Measurements from ENCODE around the gene MAP6. TPM values are rescaled to one million over a fixed set of nuclear protein-coding genes. Genes with fewer than 3 reads are reported as not detected.

Gene MAP6
- total RNA-seq, 1 donor from 2014 or later: 1.4 TPM

DNA sequence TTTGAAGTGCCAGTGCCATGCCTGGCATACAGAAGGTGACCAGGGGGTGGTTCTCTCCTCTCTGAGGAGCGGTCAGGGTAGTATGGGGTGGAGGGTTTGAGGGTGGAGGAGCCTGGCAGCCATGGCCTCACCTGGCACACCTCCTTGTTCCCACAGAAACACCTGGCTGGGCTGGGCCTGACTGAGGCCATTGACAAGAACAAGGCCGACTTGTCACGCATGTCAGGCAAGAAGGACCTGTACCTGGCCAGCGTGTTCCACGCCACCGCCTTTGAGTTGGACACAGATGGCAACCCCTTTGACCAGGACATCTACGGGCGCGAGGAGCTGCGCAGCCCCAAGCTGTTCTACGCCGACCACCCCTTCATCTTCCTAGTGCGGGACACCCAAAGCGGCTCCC, 97.2 kb downstream of the MAP6 start:
- DNase-seq (ENCODE audit: extremely low read depth, low read depth, low spot score): no peak

DNA sequence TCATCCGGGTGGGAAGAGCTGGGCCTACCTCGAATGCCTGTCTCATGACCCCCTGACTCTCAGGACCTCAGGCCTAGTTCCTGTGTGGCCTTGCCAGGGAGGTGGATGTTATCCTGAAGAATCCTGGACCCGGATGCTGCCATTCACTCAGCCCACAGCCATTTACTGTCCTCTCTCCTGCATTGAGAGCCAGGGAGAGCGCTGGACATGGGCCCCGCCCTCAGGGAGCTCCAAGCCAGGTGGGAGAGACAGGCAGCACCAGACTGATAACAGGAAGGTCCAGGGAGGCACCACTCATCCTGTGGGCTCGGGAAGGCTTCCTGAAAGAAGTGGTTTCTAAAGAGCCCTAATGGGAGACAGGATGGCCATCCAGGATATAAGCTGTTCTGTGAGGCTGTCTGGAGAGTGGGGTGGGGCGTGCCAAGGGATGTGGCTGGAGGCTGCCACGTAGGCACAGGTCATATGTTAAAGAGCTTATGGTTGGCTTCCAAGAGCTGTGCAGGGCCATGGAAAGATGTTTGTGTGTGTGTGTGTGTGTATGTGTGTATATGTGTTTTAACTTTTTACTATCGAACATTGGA, 98.2 kb downstream of the MAP6 start:
- no peak for DNase-seq (ENCODE audit: extremely low read depth, low read depth, low spot score)

DNA sequence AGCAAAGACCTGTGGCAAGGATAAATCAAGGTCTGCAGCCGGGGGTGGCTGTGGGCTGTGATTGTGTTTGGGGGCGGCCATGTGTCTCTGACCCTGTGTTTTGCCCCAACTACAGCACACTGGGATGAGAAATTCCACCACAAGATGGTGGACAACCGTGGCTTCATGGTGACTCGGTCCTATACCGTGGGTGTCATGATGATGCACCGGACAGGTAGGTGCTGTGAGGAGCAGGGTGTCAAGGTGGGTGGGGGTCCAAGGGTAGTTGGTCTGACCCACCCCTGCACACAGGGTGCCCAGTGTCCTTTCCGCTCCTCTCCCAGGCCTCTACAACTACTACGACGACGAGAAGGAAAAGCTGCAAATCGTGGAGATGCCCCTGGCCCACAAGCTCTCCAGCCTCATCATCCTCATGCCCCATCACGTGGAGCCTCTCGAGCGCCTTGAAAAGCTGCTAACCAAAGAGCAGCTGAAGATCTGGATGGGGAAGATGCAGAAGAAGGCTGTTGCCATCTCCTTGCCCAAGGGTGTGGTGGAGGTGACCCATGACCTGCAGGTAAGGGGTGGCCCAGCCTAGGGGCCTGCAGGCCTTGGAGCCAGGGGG, 100.1 kb downstream of the MAP6 start:
- no peak for DNase-seq (ENCODE audit: extremely low read depth, low read depth, low spot score)

DNA sequence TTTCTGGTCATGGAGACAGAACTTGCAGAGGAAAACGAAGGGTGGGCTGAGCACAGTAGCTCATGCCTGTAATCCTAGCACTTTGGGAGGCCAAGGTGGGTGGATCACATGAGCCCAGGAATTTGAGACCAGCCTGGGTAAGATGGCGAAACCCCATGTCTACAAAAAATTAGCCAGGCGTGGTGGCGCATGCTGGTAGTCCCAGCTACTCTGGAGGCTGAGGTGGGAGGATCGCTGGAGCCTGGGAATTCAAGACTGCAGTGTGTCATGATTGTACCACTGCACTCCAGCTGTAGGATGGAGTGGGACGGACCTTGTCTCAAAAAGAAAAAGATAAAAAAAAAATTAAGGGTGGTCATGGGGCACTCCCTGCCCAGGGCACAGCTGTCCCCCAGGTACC, 100.9 kb downstream of the MAP6 start:
- no peak for DNase-seq (ENCODE audit: extremely low read depth, low read depth, low spot score)

DNA sequence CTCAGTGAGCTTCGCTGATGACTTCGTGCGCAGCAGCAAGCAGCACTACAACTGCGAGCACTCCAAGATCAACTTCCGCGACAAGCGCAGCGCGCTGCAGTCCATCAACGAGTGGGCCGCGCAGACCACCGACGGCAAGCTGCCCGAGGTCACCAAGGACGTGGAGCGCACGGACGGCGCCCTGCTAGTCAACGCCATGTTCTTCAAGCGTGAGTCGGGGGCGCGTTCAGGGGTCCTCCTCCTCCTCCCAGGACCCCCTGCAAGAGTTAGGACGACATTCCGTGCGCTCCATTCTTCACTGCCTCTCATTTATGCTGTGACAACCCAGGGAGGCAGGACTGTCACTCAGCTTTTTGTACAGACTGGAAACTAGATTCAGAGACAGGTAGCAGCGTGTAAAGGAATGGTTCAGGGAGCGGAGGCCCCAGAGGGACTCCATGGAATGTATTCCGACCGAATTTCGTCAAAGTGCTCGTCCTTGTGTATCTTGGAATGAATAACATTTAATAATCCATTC, 102.0 kb downstream of the MAP6 start:
- no peak for DNase-seq (ENCODE audit: extremely low read depth, low read depth, low spot score)

DNA sequence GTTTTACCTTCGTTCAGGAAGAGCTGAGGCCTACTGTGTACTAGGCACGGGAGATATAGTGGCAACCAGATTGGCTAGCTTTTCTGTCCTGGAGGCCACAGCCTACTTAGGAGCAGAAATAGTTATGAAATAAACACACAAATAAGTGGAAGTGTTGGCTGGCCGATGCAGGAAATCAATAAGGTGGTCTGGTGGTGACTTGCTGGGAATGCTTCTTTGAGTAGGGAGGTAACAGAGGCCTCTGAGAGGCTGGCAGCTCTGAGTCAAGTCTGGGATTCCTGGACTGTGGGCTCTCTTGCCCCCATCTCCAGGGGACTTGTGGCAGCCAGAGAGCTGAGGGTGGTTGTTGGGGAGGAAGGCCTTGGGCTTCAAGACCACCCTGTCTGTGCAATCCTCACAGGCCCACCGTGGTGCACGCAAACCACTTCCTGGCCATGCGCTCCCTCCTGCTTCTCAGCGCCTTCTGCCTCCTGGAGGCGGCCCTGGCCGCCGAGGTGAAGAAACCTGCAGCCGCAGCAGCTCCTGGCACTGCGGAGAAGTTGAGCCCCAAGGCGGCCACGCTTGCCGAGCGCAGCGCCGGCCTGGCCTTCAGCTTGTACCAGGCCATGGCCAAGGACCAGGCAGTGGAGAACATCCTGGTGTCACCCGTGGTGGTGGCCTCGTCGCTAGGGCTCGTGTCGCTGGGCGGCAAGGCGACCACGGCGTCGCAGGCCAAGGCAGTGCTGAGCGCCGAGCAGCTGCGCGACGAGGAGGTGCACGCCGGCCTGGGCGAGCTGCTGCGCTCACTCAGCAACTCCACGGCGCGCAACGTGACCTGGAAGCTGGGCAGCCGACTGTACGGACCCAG, 102.7 kb downstream of the MAP6 start:
- no peak for DNase-seq (ENCODE audit: extremely low read depth, low read depth, low spot score)

DNA sequence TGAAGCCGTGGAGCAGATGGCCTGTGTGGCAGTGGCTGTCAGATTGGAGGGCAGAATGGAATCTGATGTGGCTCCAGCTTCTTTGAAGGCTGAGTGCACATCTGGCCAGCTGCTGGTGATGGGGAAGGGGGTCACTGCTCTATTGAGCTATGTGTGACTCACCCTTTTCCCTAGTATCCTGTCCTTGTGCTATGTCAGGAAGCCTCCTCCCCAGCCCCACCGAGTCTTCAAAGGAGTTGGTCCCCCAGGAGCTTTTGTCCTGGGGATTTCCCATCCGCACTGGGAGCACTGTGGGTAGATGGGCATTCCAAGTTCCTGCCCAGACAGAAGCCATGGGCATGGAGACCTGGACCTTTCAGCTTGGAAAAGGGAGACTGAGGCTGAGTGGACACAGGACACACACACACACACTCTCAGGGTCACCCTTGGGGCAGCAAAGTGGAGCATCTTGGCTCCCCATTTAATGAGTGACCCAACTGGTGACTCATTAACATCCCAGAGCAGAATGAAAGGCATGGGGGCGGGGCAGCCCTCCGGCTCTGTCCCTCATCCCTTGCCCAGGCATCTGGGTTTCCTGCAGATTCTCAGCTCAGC, 103.5 kb downstream of the MAP6 start:
- no peak for DNase-seq (ENCODE audit: extremely low read depth, low read depth, low spot score)

DNA sequence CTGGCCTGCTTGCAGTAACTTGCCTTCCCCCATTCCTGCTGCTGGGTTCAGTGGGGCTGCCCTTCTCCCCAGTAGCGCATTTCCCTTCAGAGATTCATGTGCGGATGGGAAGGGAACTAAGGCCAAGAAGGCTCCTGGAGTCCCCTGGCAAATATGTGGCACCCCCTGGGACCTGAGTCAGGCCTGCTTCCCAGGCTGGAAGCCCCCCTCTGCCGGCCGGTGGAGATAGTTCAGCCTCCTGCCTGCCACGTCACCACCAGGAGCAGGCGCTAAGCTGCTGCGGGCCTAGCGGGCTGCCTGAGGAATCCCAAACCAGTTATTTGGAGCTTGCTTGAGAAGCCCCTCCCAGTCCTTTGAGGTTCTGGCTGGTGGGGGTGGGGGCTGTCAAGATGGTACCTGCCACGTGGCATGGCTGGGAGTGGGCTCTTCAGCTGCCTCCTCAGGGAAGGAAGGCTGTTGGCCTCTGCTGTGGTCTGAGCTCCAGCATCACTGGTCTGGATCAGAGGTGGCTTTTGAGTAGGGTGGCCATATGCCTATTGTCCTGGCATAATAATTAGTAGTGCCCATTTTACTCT, 104.8 kb downstream of the MAP6 start:
- no peak for DNase-seq (ENCODE audit: extremely low read depth, low read depth, low spot score)

DNA sequence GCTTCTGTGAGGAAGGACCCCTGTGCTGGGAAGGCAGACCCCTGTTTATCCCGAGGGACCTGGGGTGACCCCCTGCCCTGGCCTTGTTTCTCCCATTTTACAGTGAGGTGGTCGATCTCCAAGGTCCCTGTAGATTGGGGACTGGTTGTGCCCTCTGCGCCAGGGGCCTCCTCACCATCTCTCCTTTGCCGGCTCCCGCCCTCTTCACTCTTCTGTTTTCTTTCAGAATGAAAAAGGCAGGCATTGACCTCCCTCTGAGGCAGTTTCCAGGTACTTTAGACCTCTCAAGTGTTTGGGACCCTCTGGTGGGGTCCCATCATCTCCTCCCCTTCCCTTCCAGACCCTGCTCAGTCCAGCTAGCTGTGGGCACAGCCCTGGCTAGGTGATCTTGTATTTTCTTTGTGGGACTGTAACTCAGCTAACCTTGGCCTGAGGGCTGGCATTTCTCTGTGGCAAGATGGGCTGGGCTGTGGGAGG, 105.3 kb downstream of the MAP6 start:
- DNase-seq (ENCODE audit: extremely low read depth, low read depth, low spot score): no peak

DNA sequence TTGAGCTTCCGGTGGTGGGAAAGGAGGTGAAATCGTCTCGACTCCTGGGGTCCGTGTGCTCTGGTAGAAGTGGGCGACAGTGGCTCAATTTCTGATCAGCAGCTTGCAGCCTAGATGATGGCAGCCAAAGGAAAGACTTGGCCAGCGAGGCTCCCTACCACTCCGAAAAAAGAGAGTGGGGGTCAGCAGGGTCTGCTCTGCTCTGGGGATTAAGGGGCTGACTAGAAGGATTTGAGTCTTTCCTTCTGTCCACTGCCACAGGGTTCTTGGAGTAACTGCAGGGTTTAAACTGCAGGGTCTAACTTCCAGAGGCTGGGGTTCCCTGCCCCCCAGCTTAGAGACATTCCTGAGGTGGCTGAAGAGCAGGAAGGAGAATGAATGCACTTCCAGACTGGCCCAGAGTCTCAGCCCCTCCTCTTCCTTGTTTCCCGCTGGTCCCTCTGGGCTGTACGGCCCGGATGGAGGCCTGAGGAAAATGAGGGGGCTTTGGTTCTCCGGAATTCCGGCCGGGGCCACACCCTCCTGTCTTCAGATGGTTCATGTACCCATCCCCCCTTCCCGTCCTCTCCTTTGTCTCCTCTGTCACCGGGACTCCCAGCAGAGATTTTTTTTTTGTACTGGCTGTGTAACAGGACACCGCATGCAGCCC, 105.9 kb downstream of the MAP6 start:
- DNase-seq (ENCODE audit: extremely low read depth, low read depth, low spot score): no peak

DNA sequence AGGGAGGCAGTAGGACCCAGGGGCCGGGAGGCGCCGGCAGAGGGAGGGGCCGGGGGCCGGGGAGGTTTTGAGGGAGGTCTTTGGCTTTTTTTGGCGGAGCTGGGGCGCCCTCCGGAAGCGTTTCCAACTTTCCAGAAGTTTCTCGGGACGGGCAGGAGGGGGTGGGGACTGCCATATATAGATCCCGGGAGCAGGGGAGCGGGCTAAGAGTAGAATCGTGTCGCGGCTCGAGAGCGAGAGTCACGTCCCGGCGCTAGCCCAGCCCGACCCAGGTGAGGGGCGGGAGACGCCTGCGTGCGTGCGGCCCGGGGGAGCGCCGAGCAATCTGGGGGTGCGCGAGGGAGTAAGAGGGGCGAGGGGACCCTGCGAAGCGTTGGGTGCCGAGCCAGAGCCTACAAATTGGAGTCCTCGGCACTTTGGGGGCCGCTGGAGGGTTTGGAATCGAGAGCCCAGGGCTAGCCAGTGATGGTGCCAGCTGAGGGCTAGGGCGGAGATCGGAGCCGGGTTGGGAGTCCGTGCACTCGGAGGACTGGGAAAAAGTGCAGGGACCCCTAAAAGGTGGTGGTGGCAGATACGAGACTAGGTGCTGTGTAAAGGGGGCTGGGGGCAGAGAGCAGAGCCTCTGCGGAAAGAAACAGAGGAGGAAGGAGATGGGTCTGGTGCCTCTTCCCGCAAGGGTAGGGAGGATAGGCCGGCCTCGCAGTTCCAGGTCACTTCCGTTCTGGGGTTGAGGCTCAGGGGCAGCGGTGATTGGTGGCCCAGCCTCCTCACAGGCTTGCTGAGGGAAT, 106.6 kb downstream of the MAP6 start, which contains the start of gene SERPINH1:
Gene SERPINH1 (plus strand): TSS at position 206 of the 788 bp plus-strand sequence. CDS start 4,097 bp downstream, outside the sequence.
- no peak for DNase-seq (ENCODE audit: extremely low read depth, low read depth, low spot score)

DNA sequence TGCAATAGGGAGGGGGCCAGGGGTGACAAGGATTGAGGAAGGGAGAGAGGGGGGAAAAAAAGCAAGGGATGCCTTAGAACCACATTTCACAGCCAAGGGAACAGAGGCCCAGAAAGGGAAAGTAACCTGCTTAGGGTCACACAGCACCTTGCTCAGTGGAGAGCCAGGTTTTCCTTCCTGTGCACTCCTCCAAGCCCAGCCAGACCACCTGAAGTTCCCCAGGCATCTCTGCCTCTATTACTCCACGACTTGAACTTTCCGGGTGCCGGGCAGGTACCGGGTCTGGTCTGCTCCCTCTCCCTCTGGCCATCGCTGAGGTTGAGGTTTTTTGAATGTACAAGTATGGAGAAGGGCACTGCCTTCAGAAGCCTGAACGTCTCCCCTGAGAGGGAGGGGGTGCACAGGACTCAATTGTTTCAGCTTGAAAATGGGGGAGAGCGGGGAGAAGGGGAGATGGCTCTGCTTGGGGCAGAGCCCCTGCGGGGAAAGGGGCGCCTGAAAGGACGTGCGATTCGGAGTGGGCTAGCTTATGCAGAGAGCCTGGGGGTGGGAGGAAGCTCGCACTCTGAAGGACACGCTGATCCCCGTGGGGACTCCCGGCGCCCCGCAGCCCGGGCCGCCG, 107.3 kb downstream of the MAP6 start:
- no peak for DNase-seq (ENCODE audit: extremely low read depth, low read depth, low spot score)

DNA sequence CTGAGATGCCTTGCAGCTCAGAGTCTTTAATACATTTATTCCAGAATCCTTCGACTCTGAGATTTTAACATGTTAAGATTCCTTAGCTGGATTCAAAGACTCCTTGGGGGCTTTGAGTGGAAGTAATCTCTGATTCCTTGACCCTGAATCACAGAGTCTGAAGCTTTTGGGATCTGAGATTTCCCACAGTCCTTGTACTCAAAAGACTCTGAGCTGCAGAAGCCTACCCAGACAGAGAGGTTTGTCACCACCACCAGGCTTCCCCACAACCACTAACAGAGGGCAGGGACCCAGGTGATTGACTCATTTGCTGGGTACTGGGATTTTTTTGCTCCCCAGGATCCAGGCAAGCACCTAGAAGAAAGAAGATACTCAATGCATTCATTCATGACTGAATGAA, 108.2 kb downstream of the MAP6 start:
- no peak for DNase-seq (ENCODE audit: extremely low read depth, low read depth, low spot score)

DNA sequence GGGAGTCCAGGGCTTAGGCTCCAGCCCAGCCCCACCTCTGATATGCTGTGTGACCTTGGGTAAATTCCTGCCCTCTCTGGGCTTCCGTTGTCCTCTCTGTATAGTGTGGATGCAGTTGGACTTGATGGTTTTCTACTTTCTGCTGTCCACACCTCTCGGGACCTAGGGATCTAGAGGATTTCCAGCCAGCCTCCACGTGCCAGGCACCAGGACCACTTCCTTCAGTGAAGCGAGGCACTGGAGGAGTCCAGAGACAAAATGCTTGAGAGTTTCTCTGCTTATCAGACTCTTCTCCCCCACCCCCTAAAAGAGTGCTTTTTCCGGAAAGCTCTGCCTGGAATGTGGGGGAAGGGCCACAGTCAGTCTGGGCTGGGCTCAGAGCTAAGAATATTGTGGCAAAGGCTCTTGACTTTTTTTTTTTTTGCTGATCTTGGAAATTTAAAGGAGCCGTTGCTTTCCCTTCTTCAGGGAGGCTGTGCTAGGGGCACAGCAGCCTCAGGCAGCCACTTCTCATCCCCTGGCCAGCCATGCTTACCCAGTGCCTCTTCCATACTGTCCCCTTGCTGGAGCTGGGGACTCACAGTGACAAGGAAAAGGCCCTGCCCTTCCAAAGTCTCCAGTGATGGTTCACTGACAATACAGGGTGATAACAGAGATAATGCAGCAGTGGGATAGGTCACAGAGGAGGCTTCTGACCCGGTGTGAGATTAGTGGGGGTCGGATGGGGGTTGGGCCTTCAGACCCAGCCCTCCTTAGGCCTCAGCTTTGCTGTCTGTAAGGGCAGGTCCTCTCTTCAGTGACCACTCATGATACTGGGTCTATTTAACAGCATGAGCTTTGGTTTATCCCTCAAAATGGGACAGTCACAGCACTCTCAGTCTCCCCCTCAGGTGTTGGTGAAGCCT, 109.6 kb downstream of the MAP6 start:
- DNase-seq (ENCODE audit: extremely low read depth, low read depth, low spot score): no peak

DNA sequence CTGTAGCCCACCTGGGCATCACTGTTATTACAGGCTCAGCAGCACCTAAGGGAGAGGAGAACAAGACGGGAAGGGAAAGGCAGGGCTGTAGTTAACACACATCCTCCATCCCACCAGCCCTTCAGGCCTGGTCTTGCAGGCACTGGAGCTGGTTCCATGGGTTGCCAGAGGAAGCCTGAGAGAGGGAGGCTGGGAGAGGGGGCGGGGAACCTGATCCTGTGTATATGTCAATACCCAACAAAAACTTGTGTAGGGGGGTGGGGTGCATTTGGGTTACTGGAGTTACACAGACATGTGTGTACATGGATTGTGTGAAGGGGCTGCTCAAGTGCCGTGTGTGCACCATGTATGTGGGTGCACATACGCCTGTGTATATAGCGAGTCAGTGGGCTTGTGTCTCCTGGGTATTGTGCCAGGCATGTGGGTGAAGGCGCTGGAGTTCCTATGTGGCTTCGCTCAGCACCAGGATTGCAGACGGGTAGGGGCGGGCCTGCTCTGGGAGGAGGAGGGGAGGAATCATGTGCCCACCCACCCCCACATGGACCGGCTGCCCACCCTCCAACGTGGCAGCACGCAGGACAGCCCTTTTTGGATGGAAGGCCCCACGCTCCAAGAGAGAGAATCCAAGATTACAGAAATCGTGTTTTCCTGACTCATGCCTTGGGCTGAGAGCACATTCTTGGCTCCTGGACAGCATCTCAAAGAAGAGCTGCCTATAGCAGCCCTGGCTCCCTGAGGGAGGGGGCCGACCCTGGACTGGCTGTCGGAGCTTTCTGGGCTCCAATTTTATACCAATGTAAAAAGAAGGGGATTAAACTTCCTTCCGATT, 111.0 kb downstream of the MAP6 start:
- DNase-seq (ENCODE audit: extremely low read depth, low read depth, low spot score): no peak

DNA sequence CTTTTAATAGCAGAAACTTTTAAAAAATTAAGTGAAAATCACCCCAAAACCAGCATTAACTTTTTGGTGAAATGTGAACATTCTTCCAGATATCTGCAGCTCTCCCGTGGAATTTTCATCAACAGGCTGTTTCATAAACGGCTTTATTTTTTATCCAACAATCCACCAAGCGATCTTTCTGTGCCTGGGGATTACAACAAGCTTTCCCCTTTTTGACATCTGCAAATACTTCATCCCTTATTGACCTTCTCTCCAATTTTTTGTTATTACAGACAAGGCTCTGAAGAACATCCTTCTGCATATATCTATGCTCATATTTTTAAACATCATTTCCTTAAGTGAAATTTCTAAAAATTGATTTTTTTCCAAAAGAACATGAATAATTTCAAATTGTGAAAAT, 112.6 kb downstream of the MAP6 start:
- DNase-seq (ENCODE audit: extremely low read depth, low read depth, low spot score): no peak

Data from glomerular endothelial cell (primary cell).